Measurements from ENCODE around the gene CCDC85A.

Gene CCDC85A

DNA sequence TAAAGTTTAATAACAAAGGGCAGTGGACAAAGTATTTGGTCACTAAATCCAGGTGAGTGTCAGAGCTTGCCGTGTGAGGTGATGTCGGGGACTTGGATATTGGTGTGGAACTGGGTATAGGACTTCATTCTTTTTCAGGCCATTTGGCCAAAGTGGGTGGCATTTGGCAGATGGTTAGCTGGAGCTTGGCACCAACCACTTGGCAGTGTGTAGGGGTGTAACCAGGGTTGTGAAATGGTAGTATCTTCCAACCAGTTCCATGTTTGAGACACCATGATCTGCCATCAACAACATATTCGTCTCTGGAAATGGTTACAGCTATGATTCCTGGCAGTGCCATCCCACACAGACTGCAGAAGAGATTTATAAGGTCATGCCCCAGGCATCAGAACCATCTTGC lies 113.9 kb downstream of the CCDC85A start:
- DNase-seq (ENCODE audit: low read depth in 2 of 2): no peak

DNA sequence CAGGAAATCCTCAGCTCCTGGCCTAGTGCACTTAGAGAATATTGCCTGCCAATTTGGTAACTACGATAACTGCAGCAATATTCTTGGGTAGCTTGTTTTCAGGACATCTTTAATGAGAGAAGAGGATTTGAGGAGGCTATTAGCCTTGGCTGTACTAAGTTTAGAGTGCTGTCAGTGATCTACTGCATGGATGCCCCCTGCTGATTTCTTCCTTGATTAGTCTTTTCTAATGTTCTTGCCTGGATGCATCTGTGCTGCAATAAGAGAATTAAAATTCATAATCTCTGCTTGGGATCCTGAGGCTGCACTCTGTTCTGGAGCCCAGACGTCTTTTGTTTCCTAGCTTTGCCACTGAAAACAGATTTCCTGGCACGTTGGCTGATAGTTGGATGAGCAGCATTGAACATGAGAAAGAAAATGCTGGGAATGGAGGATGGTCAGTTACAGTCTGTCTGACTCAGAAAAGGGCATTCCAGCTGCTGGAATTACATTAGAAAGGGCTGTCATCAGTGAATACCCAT lies 115.4 kb downstream of the CCDC85A start:
- no peak for DNase-seq (ENCODE audit: low read depth in 2 of 2)

DNA sequence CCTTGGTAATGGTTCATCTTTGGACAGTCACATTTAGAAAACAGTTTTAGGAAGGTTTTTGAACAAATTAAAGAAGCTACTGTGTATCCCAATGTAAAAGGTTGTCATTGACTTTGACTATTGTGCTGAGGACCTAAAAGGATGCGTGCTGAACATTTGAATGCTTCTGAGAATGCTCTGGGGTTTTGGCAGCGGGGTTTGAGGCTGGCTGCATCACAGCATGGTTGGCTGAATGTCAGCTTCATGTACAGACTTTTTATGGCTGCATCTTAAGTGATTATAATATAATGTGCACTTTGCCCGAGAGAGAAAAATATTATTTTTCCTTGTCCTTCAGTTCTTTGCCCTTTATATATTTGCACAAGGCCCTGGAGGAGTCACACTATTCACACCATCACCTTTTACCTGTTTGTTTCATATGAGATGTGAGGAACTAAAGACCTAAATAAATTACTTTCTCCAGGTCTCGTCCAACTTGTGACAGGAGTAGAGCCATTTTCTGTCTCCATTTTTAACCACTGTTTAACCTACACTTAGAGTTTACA lies 125.9 kb downstream of the CCDC85A start:
- no peak for DNase-seq (ENCODE audit: low read depth in 2 of 2)

DNA sequence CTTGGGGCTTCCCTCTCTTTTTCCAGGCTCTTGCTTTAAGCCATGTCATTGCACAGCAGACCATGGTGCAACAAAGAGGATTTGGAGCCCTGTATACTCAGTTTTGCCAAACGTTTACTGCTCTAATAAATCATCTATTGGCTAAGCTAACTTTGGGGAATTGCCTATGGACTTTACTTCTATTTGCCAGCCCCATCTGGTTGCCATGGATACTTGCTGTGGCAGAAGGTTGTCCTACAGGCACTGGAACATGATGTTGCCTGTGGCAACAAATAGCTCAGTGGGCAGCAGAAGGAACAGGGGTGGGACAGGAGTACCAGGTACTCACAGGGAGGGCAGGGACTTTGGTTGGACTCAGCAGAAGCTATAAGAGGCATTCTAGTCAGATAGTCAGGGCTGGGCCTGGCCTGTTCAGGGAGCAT lies 129.7 kb downstream of the CCDC85A start:
- no peak for DNase-seq (ENCODE audit: low read depth in 2 of 2)

DNA sequence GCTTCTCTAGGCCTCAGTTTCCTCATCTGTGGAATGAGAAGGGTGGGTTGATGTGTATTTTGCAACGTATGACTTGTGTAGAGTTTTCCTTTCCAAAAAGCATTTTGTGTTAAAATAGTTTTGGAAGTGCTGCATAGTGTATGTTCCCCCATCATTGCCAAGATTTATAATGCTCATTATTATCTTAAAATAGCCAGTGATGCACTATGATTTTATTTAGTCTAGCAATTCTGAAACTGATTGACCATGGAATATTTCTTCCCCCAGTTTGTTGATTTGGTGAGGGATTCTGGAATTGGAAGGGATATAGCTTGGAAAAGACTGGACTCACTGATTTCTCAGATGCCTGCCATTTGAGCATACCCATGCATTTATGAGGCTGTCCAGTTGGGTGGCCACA lies 130.6 kb downstream of the CCDC85A start:
- DNase-seq (ENCODE audit: low read depth in 2 of 2): no peak

DNA sequence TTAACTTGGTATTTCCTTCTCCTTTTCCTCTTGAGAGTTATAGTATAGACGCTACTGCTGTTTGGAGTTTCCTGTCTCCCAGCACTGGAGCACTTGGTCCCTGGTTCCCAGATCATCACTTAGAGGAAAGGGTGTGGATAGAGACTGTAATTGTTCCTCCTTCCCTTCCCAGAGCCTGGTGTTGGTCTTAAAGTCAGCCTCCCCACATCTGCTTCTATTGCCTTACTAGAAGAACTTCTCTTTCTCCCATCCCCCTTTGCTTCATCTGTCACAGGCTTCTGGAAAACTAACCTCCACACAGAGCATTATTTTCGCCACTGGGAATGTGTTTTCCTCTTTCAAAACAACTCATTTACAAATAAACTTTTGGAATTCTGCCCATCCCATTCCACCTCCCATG lies 131.0 kb downstream of the CCDC85A start:
- no peak for DNase-seq (ENCODE audit: low read depth in 2 of 2)

DNA sequence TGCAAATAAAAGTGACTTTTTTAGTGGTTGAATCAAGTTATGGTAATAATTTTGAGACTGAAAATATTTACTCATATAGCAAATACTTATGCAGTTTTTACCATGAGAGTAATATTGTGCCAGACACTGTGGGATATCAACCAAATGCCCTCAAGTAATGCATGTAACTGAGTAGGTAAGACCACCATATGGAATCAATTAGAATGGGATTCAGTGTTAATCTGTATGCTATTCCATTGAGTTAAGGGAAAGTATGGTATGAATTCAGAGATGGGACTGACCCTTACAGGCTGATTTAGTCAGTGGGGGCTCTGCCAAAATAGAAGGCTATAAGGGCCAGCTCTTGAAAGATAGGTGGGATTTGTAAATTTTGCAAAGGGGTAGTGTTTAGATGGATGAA lies 131.6 kb downstream of the CCDC85A start:
- DNase-seq (ENCODE audit: low read depth in 2 of 2): no peak

DNA sequence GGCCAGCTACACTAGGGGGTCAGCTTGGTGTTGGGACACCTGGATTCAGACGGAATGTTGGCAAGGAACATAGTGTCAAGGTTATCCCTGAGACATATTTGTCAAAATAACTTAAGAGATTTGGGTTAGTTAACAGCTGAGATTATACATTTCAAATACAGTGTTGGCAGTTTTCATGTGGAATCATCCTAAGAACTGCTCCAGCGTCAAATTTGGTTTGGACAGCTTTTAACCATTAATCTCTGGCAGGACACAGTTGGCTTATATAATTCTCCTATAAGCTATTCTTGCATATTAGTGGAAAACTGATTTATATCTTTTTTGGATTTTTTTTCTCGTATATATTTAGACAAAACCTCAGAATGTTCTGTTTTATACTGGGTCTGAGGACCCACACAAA lies 132.2 kb downstream of the CCDC85A start:
- DNase-seq (ENCODE audit: low read depth in 2 of 2): no peak

DNA sequence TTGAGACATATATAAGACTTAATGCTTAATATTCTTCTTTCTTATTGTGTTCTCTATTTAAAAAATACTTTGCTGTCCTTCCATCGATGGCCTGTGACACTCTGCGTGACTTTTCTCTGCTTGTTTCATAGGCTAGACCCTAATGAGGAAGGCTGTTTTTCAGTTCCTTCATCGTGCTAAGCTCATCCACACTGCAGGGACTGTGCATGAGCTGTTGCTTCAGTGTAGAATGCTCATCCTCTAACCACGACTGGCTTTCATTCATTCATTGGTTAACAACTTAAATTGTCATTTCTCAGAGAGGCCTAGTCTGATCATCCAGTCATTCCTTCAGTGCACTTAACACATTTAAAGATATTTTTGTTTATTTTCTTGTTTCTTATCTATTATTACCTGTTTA lies 134.4 kb downstream of the CCDC85A start:
- DNase-seq (ENCODE audit: low read depth in 2 of 2): no peak

DNA sequence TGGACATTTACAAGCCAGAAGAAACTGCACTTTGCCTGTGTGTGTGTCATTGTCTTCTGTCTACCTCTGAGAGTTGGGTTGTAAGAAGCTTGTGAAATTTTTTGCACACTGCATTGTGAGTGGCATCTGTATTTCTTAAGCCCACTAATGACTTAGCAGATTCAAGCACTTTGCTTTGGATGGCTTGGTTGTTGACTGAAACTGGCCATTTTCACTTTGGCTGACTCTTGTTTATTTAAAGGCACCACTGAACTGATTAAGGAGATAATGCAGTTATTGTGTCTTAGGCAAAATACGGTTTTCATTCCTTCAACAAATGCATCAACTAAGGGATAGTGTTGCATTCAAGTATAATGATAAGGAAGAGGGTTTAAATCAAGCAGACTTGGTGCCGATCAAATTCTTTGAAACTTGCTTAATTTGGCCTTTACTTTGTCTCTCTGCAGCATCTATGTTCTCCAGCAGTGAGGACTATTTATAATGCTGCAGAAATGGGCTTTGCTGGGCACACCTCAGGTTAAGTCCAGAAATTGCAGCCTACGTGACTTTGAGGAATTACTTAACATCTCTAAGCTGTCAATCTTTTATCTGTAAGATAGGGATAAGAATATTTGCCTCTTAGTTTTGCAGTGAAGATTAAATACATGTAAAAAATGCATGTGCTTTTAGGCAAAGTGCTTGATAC lies 142.0 kb downstream of the CCDC85A start:
- DNase-seq (ENCODE audit: low read depth in 2 of 2): no peak

DNA sequence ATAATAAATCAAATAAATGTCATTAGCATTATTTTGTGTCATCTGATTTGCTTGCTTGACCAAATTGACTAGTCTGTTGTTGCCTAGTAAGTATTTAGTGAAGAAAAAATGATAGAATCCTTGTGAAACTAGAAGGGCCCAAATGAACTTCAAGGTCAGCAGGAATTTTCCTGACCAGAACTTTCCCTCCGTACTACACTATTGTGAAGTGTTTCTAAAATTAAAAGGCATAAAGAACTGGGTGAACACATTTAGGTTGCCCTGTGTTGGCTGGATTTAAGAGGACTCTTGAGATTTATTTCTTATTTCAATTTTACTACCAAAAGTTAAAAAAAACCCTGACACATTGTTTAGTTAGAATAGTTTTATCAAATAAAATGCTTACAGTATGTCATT lies 142.6 kb downstream of the CCDC85A start:
- DNase-seq (ENCODE audit: low read depth in 2 of 2): no peak

DNA sequence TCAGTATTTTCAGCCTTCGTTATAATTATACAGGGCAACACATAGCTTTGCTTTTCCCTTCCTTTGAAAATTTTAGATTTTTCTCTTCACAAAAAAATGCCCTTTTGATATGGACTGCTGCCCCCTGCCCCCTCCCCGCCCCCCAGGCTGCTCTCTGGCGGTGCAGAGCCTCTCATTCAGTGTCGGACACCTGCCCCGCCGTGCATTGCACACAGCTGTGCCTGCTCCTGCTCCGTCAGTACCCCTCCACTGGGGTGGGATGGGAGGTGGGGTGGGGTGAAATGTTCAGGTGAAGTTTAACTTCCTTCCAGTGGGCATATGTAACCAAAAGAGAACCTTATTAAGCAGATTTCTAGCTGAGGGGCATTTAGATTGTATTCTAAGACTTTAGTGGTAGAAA lies 148.0 kb downstream of the CCDC85A start:
- DNase-seq (ENCODE audit: low read depth in 2 of 2): no peak

DNA sequence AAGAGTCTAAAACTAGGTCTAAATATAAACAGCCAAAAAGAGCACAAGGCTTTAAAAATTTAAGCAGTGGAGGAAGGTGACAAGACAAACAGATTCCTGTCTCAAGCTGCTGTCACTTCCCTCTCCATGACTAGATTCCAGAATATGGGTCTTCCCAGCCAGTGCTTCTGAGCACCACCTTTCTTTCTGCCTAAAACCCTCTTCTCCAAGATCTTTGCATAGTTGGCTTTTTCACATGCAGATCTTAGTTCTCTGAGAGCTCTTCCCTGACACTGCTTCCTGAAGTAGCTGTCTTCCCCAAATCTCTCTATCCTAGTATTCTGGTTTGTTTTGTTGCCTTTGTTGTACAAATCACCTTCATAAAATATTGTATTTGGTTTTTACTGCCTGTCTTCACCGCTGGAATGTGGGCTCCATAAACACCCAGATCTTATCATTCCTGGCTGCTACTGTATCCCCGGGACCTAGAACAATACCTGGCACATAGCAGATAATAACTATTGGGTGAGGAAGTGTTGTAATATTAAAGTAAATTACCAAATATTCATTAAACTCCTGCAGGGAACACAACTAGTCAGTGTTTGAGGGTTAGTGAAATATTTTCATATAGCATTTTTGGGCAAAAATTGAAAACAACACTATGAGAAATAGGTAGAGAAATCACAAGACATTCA lies 150.2 kb downstream of the CCDC85A start:
- DNase-seq (ENCODE audit: low read depth in 2 of 2): no peak

DNA sequence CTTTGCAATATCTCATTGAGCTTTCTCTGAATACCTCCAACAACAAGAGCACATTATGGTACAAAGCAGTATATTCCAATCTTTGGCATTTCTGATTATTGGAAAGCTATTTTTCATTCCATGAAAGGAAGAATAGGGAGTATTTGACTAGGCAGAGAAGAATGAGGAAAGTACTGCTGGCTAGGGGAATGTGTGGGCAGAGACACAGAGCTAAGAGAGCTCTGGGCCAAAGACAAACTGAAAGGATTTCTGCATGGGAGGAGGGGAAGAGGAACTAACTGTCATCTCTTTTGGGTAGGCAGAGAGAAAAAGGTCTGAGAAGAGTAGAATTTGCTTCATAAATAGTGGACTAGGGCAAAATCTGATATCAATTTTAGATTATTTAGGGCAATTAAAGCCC lies 150.8 kb downstream of the CCDC85A start:
- DNase-seq (ENCODE audit: low read depth in 2 of 2): no peak

DNA sequence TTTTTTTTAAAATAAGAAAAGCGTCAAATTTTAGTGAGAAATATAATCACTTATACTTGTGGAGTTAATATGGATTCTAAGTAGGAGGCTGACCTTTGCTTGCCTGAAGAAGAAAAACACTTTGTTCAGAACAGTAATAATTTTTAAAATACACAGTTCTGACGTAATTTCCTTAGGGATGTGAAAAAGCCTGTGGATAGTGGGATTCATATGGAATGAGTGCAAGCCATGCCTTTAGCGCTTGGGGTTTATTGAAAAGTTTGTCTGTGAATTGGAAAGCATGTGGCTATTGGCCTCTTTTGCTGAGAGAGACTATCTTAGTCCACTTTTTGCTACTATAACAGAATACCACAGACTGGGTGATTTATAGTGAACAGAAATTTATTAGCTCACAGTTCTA lies 151.3 kb downstream of the CCDC85A start:
- DNase-seq (ENCODE audit: low read depth in 2 of 2): no peak

DNA sequence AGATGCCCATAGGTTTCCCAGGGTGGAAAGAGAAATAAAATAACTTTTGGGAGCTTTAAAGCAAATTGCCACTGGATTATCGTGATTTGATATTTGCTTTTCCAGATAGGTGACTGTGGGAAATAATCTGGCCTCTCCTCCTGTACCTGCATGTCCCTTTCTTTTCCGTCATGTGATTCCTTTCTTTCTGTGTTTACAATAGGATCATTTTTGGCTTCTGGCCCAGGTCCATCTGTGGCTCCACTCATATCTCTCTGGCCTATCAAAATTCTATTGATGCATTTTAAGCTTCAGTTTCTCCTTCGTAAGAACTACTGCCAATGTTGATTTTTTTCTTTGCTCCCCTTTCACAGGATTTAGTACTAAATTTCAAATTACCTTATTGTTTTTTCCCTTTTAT lies 153.6 kb downstream of the CCDC85A start:
- no peak for DNase-seq (ENCODE audit: low read depth in 2 of 2)

DNA sequence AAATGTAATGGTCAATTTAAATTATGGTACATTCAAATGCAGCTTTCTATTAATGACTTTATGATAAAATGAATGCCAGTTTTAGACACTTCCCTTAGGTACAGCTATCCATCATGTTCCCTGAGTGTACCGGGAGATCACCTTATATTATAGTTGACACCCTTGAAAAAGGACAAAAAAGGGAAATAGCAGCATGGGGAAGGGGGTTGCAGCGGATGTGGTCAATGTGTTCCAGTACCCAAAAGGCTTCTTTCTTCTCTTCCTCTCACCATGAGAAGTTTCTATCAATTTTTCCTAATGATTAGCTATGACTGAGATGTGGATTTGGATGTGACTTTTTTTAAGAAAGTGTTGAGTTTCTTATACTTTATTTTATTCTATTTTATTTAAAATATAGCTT lies 154.4 kb downstream of the CCDC85A start:
- no peak for DNase-seq (ENCODE audit: low read depth in 2 of 2)

DNA sequence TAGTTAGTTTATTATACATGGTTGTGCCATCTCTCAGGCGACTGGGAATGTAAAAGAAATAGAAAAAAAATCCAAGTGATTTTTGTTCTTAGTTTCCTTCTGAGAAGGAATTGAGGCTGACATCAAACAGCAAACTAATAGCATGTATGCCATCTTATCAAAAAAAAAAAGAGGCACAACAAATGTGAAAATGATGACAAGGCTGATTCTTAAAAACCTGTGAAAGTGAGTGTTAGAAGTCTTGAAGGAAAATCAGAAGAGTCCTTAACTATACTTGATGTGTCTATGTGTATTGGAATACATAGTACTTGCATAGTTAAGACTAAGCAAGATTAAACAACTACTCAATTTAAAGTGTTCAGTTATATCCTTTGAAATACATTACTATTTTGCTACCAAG lies 161.0 kb downstream of the CCDC85A start:
- no peak for DNase-seq (ENCODE audit: low read depth in 2 of 2)

DNA sequence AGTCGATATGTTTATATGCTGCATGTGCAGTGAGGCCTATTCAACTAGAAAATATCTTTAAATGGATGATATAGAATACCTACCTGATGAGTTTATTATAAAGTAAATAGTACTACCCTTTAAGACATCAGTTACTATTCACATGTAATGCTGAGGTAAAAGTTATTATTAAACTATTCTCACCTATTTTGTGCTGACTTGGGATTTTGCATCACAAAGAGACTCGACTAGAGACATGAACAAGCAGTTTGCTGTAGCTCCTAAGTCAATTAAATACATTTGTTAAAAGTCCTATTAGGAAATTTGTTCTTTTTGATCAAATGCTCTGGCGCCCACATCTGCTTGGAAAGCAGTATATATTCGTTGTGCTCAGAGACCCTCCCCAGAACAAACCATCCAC lies 164.1 kb downstream of the CCDC85A start:
- no peak for DNase-seq (ENCODE audit: low read depth in 2 of 2)

DNA sequence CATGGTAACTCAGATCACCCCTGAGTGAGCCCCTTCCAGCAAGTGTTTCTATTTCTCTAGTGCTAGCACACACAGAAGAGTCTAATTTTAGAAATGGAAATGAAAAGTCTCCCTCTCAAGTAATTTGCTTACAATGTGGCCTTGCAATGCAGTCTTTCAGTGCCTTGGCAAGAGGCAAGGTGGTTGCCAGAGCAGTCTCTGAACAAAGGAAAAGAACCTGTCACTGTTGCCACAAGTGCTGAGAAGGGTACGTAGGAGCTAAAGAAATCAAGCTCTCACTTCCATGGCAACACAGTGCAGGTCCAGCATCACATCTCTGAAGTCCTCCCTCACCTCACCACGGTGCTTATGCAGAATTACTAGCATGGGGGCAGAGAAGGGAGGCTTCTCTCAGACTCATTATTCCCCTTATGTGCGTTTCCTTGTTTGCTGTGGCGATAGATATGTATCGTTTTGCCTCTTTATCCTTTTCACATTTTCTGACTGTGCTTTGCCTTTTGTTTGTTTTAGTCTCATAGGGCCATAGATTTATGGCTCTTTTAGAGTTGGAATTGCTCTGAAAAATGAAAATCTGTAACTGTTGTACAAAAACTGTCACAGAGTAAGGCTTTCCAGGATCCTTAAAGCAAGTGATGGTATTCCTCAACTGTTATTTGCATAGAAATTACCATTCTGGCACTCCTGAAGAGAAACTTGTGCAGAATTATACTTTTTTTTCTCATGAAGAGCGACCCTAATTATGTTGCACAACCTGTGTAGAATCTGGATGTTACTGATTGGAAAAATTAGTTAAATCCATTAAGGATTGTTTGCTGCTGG lies 164.8 kb downstream of the CCDC85A start:
- no peak for DNase-seq (ENCODE audit: low read depth in 2 of 2)

DNA sequence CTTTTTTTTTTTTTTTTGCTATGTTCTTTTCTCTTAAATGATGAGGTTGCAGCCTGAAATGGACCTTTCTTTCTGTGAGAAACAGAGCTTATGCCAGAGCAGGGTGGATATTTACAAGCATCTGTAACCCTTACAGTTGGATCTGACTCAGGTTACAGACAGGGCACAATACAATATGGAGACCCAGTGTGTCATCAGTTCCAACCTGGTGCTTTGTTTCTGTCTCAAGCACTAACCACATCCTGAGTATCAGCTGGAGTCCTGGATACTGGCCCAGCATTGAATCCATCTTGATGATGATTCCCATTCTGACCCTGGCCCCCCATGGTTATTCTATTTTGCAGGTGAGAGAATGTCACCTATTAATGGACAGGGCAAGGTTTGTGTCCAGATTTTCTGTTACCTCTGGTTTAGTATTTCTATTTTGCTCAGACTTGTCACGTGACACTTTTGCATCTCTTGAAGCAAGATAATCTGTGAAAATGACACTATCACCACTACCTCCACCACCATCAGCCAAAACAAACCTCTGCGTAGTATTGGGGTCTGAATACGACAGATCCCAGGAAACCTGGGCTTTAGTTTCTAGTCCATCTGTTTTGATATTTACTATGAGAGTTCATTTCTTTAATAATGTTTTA lies 174.0 kb downstream of the CCDC85A start:
- DNase-seq (ENCODE audit: low read depth in 2 of 2): no peak

DNA sequence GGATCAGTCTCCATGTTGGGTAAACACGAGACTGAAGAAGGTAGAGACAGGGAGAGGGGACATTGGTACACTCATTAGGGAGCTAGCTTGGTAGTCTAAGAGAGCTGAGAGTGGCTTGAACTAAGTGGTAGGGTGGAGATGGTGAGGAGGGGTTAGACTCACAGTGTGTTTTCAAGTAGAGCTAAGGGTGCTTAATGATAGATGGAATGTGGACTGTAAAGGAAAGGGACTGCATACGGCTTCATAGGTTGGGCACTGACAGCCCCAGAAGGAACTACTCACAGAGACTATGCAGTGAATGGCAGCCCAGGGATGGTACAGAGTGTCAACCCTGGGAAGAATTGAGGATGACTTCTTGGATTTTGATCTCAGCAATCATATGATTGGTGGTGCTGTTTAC lies 178.1 kb downstream of the CCDC85A start:
- DNase-seq (ENCODE audit: low read depth in 2 of 2): no peak

All from stimulated activated CD8-positive, alpha-beta memory T cell treated with anti-CD3 and anti-CD28 coated beads, Interleukin-7, amount 100 ng/mL, for 4 hours (primary cell).